Measurements from ENCODE around the gene RASL10B. TPM values are rescaled to one million over a fixed set of nuclear protein-coding genes. Genes with fewer than 3 reads are reported as not detected.

RASL10B gene
- total RNA-seq, 2 donors from 2014 or later = 2.4 to 24.1 TPM

DNA sequence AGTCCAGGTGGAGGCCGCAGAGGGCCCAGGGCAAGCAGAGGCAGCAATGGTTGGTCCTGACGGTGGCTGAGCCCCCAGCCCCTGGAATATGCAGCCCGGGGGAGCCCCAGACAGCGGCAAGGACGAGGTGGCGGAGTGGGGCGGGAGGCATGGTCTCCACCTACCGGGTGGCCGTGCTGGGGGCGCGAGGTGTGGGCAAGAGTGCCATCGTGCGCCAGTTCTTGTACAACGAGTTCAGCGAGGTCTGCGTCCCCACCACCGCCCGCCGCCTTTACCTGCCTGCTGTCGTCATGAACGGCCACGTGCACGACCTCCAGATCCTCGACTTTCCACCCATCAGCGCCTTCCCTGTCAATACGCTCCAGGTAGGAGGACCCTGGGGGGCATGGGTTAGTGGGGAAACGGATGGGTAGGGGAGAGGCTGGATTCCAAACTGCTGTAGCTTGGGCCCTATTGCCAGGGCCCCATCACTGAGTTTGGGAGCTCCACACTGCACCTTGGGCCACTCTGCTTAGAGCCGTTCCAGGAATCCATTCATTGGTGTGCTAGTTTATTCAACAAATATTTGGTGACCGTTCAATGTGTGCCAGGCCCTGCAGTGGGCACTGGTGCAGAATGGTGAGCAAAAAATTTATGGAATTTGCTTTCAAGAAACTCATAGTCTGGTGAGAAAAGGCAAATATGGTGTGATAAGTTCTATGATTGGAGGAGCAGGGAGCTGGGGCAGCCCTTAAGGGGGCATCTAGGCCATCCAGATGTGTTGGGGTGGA lies 3.8 kb downstream of the RASL10B start:
- no peak overlapping the region for H3K4me3 ChIP-seq
- no peak for TF ChIP-seq CTCF (IDR thresholded peaks at IDR 0.05)
- H3K27me3 ChIP-seq (replicated peaks; ENCODE audit: insufficient read depth) = no peaks in the 10 kb centered on the region
- no peak for ATAC-seq (ENCODE audit: insufficient number of reproducible peaks, low FRiP score, low read depth)
- no peak overlapping the region for H3K27ac ChIP-seq
- no peaks in the 10 kb centered on the region for H3K36me3 ChIP-seq
- H3K4me1 ChIP-seq (ENCODE audit: control insufficient read depth in 1 of 2, low read depth in 2 of 2) = peaks cover 5 to 14% of the 10 kb centered on the region in 2 donors
- DNase-seq (ENCODE audit: low spot score) = no peak
- H3K9me3 ChIP-seq = no peaks in the 10 kb centered on the region

DNA sequence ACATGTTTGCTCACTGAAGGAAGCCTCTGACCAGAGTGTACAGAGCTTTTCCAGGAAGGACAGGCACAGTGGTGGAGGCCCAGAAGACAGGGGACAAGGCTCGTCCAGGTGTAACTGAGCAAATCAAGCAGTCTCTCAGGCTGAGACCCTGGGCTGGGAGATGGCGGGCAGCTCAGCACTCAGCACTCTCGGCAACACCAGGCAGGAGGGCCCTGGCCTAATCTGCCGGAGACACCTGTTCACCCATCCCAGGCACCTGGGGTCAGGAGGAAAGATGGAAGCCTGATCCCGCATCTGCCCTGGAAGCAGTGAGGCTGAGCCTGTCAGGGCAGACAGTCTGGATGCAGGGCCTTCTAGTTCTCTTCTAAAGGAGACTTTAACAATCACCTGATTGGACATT lies 4.8 kb downstream of the RASL10B start:
- DNase-seq (ENCODE audit: low spot score) = no peak

DNA sequence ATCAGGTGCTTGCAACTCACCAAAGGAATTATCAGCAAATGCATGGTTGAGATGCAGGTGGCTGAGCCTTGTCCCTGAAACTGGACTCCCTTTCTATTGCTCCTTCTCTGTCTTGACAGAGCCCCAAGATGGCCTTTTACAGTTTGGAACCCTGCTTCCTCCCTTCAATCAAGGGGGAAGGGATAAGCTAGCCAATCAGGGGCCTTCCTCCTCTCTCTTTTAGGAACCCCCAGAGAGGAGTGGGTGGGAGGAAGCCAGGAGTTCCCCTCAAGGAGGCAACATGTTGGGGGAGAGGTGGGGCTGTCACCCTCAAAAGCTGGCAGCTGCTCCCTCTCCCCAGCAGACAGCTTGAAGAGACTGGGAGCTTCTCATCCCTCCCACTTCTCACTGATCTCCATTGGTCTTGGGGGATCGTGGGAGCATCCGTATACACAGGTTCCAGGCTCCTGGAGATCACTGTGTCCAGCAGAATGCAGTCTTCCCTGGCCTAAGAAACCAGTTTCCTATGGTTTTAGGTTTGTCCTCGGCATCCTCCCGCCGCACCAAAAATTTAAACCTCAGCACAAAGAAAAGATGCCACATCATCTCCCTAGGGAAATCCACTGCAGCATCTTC lies 7.2 kb downstream of the RASL10B start:
- H3K9me3 ChIP-seq = no peaks in the 10 kb centered on the region
- DNase-seq (ENCODE audit: low spot score) (no peak), ATAC-seq (ENCODE audit: insufficient number of reproducible peaks, low FRiP score, low read depth) (no peak)
- TF ChIP-seq CTCF (IDR thresholded peaks at IDR 0.05) = no peak
- H3K27me3 ChIP-seq (replicated peaks; ENCODE audit: insufficient read depth) = no peaks in the 10 kb centered on the region
- no peaks in the 10 kb centered on the region for H3K36me3 ChIP-seq
- H3K4me3 ChIP-seq = no peak overlapping the region
- no peak overlapping the region for H3K27ac ChIP-seq
- H3K4me1 ChIP-seq (ENCODE audit: control insufficient read depth in 1 of 2, low read depth in 2 of 2) = peaks cover 0 to 9% of the 10 kb centered on the region in 2 donors

More for the DNA sequence above, 4.8 kb downstream of the RASL10B start:
- Histone ChIP-seq H3K9me3 (no peaks in the 10 kb centered on the region), H3K27ac (no peak overlapping the region), H3K36me3 (no peaks in the 10 kb centered on the region), H3K27me3 (replicated peaks; ENCODE audit: insufficient read depth) (no peaks in the 10 kb centered on the region), H3K4me1 (ENCODE audit: control insufficient read depth in 1 of 2, low read depth in 2 of 2) (peaks cover under 1 to 13% of the 10 kb centered on the region in 2 donors), H3K4me3 (no peak overlapping the region)
- ATAC-seq (ENCODE audit: insufficient number of reproducible peaks, low FRiP score, low read depth) = no peak
- TF ChIP-seq CTCF (IDR thresholded peaks at IDR 0.05) = no peak

GRCh38 chr17:35740216-35740615 lies 8.8 kb downstream of the RASL10B start:
- H3K27me3 ChIP-seq (replicated peaks; ENCODE audit: insufficient read depth) = no peaks in the 10 kb centered on the region
- no peaks in the 10 kb centered on the region for H3K36me3 ChIP-seq
- H3K4me3 ChIP-seq = no peak overlapping the region
- TF ChIP-seq CTCF (IDR thresholded peaks at IDR 0.05) = no peak
- ATAC-seq (ENCODE audit: insufficient number of reproducible peaks, low FRiP score, low read depth) (no peak), DNase-seq (ENCODE audit: low spot score) (no peak)
- H3K9me3 ChIP-seq = no peaks in the 10 kb centered on the region
- peaks cover 0 to 9% of the 10 kb centered on the region in 2 donors for H3K4me1 ChIP-seq (ENCODE audit: control insufficient read depth in 1 of 2, low read depth in 2 of 2)
- H3K27ac ChIP-seq = no peak overlapping the region

DNA sequence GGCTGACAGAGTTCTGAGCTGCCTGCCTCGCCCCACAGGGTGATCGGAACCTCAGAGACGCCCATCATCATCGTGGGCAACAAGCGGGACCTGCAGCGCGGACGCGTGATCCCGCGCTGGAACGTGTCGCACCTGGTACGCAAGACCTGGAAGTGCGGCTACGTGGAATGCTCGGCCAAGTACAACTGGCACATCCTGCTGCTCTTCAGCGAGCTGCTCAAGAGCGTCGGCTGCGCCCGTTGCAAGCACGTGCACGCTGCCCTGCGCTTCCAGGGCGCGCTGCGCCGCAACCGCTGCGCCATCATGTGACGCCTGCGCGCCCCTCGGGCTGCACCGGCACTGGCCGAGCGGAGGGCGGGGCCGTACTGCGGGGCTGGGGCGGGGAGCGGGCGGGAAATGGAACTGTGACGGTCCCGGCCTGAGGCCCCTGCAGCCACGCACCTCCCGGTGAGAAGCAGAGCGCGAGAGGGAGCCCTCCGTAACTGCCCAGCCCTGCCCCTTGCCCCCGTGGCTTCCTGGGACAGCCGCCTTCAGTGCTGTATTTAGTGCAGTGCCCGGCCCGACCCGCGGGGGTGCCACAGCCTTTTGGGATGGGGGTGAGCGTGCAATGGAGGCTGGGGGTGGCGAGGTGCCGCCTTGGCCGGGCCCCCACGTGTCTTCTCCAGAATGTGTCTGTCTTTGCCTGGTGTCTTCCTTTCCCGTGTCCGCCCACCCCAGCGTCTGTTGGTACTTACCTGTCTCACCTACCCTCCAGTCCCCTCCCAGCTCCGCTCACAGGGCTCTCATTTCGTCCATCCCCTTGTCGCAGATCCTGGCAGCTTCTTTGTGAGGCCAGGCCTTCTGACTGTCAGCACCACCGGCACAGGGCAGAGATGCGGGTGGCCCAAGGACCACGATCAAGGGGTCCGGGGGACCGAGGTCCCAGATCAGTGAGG lies 9.8 kb downstream of the RASL10B start:
- ATAC-seq (ENCODE audit: insufficient number of reproducible peaks, low FRiP score, low read depth) = no peak
- peaks cover 0 to 9% of the 10 kb centered on the region in 2 donors for H3K4me1 ChIP-seq (ENCODE audit: control insufficient read depth in 1 of 2, low read depth in 2 of 2)
- H3K9me3 ChIP-seq = no peaks in the 10 kb centered on the region
- no peak for DNase-seq (ENCODE audit: low spot score)
- no peak overlapping the region for H3K27ac ChIP-seq
- H3K4me3 ChIP-seq = peak overlapping the region; percentile 28
- H3K36me3 ChIP-seq = no peaks in the 10 kb centered on the region
- H3K27me3 ChIP-seq (replicated peaks; ENCODE audit: insufficient read depth) = no peaks in the 10 kb centered on the region
- no peak for TF ChIP-seq CTCF (IDR thresholded peaks at IDR 0.05)
